ENCODE data around the gene IL20RB.

DNA sequence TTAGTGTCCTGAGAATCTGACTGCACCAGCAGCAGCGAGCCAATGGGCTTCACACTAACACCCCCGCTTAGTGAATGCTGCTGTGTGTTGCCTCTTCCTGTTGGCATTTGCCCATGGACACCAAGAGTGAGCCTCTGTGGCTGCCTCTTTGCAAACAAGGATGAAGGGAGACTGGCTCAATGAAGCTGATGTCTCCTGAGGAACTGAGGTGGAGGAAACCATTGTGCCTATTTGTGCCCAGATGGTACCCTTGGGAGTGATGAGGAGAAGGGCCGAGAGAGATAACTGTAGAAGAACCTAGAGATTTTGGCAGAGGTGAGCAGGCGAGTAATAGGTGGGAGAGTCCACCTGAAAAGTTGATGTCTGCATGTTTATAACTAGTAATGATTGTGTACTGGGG, 51.2 kb downstream of the IL20RB start:
- TF ChIP-seq, protein P1, sequence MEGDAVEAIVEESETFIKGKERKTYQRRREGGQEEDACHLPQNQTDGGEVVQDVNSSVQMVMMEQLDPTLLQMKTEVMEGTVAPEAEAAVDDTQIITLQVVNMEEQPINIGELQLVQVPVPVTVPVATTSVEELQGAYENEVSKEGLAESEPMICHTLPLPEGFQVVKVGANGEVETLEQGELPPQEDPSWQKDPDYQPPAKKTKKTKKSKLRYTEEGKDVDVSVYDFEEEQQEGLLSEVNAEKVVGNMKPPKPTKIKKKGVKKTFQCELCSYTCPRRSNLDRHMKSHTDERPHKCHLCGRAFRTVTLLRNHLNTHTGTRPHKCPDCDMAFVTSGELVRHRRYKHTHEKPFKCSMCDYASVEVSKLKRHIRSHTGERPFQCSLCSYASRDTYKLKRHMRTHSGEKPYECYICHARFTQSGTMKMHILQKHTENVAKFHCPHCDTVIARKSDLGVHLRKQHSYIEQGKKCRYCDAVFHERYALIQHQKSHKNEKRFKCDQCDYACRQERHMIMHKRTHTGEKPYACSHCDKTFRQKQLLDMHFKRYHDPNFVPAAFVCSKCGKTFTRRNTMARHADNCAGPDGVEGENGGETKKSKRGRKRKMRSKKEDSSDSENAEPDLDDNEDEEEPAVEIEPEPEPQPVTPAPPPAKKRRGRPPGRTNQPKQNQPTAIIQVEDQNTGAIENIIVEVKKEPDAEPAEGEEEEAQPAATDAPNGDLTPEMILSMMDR (IDR thresholded peaks at IDR 0.05) = no peak
- TF ChIP-seq POLR2AphosphoS5 (IDR thresholded peaks at IDR 0.05) (no peak), EP300 (IDR thresholded peaks at IDR 0.05) (no peak)
